NOMO-1 treated with dmso at 0.1 percent for 144 hours (cell line): Measurements from ENCODE around the gene SERPINB13.
"Not testable (repeated sequence)": the region's sequence is repeated elsewhere in the genome, so short reads cannot be mapped to it uniquely, and the experiment has no call there.

Source experiments
- DNase-seq: peaks from one replicate; lab custom pipeline; 2025; ENCODE audit not compliant: unreplicated experiment; lab: John Stamatoyannopoulos, UW

Gene SERPINB13

DNA sequence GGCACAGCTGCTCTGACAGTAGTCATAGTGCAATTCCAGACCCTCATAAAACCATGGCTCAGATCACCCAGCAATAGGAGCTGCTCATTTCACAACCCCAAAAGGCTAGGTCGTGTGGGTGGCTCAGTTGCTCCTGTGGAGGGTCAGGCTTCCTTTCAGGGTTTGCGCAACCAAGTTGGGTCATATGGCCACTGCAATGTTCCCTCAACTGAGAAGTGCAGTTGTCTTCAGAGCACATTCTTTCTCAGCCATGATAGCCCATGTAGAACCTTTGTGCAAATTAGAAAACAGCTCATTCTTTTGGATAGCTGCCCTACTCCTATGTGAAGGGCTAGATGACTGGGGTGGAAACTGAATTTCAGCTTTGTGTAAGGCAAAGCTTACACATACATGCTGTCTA is 3.2 kb downstream of the SERPINB13 start:
- peak; percentile 82 for DNase-seq

DNA sequence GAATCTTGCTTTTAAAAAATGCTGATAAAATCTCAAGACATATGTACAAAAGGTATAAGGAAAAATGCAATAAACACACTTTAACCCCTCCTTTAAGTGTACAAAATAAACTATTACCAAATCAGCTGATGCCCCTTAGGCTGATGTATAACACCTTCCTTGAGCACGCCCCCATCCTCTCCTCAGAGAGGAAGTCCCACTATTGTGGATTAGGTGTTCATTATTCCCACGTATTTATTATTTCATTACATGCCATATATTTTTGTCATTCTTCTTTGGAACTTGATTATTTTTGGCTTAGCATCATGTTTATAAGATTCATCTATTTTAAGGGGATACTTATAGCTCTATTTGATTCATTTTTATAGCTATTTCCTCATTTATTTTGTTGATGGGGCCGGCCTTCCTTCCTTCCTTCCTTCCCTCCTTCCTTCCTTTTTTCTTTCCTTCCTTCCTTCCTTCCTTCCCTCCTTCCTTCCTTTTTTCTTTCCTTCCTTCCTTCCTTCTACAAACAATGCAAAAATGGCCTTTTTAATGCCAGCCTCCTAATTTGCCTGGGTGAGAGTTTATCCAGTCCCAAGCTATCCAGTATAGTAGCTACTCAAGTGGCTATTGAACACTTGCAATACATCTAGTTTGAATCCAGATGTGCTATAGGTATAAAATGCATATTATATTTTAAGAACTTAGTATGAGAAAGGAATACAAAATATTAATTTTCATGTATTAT is 4.0 kb downstream of the SERPINB13 start:
- DNase-seq, result no peak

DNA sequence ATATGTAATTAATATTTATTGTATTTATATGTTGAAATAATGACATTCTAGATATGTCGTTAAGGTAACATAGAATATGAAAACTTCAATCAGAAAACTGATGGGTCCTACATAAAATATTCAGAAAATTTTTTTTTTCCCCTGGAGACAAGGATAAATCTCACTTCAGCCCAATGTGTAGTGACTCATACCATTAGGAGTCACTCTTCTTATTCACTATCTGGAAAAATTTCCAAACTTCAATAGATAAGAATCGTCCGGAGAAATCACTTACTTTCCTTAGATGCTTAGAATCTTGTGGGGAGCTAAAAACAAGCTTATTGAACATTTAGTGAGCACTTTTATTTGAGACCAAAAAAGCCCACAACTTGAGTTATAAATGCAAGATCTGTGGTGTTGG is 4.6 kb downstream of the SERPINB13 start:
- no peak for DNase-seq

DNA sequence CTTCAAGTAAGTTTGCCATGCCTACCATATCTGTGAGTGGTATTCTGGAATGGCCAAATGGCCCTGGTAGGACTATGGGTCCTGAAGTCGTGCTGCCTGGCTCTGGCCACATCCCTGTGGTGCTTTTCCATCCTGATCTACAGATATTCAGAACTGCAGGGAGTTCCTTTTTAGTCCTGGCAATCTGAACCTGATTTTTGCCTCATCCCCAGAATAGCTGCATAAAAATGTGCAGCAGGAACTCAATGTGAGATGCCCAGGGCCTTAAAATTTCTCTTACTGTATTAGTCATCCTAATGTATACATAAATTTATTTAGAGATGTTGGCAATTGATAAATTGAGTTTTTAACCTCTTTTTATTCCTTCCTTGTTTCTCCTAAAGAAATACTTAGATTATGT is 5.3 kb downstream of the SERPINB13 start:
- DNase-seq, result no peak

DNA sequence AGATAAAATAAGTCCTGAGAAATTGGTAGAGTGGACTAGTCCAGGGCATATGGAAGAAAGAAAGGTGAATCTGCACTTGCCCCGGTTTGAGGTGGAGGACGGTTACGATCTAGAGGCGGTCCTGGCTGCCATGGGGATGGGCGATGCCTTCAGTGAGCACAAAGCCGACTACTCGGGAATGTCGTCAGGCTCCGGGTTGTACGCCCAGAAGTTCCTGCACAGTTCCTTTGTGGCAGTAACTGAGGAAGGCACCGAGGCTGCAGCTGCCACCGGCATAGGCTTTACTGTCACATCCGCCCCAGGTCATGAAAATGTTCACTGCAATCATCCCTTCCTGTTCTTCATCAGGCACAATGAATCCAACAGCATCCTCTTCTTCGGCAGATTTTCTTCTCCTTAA is 9.8 kb downstream of the SERPINB13 start:
- no peak for DNase-seq

DNA sequence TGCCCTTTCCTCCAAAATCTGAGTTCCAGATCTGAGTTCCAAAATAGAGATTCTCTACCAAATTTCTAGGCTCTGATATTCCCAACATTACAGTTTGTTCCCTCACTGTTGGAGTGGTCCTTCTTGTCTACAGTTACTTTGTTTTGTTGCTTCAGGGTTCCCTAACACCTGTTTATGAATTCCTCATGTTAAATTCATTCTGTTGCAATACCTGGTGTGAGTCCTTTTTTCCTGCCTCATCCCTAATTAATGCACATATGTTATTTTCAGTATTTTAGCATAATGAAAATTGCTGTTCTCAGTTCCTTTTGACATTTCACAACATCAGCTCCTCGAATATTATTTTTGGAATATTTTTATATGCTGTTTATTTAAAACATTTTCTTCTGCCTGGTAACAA is 16.2 kb downstream of the SERPINB13 start:
- DNase-seq, result no peak

DNA sequence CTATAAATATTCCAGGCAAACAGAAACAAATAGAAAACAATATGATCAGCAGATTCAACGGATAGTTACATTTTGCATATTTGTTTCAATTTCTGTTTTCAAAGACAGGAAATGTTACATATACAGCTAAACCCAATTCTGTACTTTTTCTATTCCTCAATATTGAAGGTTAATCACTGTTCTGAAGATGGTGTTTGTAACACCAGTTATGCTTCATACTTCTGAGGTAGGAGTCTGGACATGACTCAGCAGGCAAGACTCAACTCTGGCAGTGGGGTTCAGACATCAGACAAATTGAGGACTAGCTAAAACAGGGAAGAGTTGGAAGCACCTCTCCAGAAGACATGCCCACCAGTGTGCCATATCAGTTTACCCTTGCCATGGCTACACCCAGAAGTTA is 16.6 kb downstream of the SERPINB13 start:
- DNase-seq, result no peak

DNA sequence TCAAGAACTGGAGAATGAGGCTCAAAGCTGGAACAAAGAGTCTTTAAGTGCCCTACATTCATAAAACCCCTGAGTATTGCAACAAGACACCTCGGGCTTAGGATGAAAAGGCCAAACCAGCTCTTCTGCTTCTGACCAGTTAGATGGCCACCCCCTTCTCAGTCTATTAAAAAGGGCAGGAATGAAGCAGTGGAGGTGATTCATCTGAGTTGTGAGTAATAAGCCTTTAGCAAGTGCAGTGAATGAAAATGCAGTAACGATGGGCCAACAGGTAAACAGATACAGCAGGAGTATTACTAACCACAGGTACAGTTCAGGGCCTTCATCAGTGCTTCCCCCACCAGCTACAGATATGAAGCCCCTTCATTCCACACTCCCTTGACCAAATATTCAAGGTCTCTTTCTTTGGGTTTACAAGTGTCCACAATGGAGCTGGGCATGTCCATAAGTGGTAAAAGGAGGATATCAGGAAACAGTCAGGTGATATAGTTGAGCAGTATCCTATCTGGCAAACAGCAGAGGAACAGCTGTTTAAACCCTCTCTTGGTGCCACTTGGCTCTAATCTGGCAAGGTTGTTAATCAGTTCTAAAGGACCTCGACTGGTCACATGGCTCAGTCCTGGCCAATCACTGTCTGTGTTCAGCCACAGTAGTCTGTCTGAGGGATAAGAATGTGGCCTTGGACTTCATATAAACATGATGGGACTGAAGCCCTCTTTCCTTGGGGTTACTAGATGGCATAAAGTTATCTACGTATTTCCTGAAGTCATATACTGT is 17.8 kb downstream of the SERPINB13 start:
- DNase-seq, result no peak

DNA sequence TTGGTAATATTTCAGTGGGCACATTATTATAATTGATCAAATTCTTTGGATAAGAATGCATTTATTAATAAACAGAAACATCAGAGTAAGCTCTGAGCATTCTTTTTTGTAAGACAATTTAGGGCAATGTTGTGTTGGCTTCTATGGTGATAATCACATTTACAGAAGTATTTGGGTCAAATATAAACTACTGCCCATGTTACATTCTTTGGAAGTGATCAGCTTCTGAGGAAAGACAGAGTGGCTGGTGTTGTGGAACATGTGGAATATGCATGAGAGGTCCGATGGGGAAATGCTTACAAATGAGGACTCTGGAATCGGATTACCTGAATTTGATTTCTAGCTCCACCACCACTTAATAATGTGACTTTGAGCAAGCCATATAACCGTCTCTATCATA is 19.4 kb downstream of the SERPINB13 start:
- DNase-seq, result no peak

DNA sequence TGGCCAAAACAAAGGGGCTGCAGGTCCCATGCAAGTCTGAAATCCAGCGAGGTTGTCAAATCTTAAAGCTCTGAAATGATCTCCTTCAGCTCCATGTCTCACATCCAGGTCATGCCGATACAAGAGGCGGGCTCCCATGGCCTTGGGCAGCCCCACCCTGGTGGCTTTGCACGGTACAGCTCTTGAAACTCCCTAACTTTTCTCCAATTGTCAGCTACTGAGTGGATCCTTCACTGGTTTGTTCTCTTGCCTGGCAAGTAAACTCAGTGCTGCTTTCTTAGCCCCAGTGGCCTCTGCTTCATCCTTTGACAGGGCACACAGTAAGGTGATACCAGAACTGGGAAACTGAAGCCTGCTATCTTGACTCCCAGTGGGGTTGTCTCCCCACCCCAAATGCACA is 26.3 kb downstream of the SERPINB13 start:
- no peak for DNase-seq

DNA sequence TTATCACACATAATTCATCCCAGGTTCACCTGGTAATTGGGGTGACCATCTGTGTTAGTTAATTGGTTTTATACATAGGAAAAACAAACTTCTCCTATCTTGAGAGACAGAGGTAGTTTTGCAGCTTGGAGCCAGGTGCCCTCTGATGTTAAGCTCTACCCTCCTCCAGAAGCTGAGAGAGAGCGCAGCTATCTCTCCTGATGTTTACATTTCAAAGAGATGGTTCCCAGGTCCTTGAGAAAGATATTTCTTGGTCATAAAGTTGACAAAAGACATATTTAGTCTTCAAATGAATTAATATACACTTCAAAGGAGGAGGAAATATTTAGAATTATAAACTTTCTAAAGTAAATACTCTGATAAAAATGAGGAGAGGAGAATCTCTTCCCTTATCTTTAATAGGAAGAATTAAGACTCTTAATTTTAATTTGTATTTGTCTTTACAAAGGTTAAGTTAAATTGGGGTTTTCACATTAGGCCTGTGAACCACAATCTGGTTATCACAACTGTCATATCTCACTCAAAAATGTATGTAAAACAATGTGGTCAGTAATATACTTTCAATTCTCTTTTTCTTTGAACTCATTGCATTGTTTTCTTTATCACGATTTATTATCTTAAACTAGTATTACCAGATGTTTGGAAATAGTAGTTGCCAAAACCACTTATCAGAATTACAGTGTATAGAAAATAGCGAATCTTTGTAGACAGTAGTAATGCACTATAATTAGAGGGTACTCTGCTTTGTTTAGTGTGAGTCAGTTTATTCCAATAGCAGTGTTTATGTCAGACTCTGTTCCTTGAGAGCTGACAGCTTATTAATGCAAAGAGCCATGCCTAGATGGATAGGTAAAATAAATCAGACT is 30.1 kb downstream of the SERPINB13 start:
- DNase-seq, result no peak

DNA sequence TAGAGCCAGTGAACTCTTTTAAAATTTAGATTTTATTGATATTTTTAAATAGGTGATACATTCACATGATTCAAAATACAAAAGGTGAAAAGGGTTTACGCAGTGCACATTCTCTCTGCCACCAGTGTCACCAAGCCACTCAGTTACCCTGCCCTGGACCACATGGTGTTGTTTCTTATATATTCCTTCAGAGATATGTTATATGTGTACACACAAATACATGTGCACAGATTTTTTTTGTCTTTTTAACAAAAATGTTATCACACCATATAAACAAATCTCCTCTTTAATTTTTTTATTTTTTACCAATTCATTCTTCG is 30.7 kb downstream of the SERPINB13 start:
- no peak for DNase-seq

DNA sequence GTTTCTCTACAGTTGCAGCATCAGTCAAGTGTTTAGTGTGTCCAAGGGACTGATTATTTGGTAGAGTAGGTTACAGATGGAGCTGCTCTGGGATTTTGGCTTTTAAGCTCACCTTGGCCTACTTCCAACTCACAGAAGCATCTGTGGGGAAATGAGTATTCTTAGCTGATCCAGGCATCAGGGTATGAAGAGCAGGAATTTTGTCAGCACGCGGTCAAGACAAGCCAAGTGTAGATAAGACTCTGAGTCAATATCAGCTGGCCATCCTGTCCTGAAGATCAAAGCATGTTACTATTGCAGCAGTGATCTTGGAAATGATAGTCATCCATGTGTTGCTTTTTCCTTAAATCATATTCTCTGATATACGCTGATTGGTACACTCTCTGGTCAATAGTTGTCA is 32.5 kb downstream of the SERPINB13 start:
- DNase-seq, result no peak

DNA sequence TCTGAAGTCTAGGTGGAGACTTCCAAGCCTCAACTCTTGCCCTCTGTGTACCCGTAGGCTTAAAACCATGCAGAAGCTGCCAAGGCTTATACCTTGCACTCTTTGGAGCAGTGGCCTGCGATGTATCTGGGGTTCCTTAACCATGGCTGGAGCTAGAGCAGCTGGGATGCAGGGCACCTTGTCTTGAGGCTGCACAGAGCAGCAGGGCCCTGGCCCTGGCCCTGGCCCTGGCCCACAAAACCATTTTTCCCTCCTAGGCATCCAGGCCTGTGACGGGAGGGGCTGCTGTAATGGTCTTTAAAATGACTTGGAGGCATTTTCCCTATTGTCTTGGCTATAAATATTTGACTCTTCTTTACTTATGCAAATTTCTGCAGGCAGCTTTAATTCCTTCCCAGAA is 37.7 kb downstream of the SERPINB13 start:
- no peak for DNase-seq

DNA sequence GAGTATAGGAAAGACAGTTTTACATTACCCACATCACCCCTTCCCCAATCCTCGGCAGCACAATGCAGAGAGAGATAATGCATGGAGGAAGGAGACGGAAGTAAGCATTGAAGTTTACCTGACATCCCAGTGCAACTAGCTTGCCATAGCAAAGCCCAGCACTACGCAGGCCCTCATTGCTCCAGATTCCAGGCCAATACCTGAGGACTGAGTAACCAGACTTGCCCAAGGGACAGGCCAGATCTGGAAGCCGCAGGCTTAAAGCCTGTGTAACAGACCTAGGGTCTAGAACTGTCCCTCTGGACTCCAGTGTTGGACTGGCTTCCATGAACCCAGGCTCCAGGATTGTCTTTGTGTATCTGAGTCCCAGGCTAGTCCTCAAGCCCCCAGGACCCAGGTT is 39.3 kb downstream of the SERPINB13 start:
- DNase-seq, result no peak

DNA sequence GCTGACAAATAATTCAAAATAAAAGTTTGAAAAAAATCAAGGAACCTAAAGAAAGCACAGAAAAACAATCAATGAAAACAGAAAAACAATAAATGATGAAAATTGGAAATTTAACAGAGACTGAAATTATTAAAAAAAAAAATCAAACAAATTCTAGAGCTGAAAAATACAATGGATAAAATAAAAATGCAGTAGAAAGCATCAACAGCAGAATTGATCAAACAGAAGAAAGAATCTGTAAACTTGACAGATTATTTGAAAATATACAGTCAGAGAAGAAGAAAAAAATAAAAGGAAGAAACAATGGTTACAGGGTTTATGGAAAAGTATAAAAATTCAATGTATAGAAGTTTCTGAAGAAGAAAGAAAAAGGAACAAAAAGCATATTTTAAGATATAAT is 40.7 kb downstream of the SERPINB13 start:
- DNase-seq, result no peak

DNA sequence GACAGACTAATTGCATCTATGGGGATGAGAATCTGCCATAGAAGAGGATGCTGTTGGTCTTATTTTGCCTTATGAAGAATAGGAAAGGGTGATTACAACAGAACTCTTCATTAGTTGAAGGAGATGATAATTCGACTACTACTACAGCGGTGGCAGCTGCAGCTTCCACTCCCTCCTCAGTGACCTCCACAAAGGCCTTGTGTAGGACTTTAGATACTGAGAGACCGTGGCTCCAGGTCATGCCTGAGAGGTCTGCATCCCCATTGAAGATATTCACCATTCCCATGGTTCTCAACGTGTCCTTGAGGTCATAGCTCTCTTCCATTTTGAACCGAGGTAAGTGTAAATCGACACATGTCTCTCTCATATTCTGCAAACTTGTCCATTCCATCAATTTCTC is 50.6 kb downstream of the SERPINB13 start:
- no peak for DNase-seq

DNA sequence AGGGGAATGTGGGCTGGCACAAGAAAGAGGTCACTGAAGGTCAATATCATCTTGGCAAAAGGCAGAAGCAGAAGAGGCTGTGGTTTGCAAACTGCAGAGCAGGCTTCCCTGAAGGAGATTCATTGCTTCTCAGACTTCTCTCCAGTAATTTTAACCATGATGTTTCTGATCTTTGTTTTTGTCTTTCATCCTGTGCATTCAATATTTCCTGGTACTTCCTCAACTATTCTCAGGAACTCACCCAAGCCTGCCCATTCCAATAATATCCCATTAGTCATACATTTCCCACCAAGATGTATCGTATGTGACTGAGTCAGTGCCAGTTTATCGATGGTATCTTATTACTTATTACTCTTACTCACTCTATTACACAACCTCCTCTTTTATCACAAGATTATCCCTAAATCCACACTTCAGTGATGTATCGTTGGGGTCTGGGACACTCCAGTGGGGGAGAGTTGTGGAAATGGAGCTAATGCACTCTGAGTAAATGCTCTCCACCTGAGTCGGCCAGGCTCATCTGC is 54.1 kb downstream of the SERPINB13 start:
- DNase-seq, result not testable (repeated sequence)

DNA sequence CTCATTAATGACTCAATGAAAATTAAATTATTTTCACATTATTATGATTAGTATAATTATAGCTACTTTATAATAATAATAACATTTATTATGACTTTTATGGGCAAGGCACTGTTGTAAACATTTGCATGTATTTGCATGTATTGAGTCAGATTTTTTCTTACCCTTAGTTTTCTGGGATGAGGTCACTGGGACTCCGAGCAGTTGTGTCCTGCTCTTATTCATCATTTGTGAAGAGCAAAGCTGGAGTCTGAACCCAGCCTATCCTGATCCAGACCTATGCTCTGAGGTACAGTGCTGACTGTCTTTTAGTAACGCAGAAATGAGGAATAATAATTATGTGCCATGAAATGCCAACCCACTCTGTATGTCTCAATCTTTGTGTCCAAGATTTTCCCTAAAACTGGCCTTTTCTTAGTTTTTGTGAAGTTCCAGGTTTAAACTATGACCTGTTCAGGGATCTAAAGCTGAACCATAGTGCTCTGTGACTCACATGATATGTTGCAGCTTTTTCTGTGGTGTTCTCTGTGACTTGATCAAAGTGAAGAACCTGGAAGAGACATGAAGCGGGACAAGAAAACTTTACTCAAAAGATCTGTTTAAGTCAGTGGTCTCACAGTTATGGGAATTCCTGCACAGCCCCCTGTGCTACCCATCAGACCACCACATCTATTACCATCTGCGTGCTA is 55.7 kb downstream of the SERPINB13 start:
- not testable (repeated sequence) for DNase-seq

DNA sequence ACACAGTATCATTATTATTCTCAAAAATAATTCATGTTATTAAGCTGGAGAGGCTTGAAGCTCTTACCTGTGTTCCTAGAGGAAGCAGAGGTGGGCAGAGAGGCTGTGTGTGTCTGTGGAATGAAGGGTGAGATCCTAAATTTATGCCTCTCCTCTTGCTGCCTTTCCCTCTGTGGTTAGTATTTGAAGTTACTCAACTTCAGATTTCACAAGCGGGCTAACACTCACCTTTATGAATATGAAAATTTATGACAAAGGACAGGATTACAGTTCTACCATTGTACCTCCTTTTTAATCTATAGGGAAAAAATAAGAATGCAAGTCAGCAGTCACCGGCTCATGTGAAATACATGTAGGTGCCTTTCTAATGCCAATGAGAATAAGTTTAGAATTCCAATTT is 57.0 kb downstream of the SERPINB13 start, which contains the start of gene SERPINB4:
Gene SERPINB4, minus strand, starts transcription at position 115 of the 400 bp plus-strand sequence. CDS start 679 bp downstream, outside the sequence.
- DNase-seq, result not testable (repeated sequence)

DNA sequence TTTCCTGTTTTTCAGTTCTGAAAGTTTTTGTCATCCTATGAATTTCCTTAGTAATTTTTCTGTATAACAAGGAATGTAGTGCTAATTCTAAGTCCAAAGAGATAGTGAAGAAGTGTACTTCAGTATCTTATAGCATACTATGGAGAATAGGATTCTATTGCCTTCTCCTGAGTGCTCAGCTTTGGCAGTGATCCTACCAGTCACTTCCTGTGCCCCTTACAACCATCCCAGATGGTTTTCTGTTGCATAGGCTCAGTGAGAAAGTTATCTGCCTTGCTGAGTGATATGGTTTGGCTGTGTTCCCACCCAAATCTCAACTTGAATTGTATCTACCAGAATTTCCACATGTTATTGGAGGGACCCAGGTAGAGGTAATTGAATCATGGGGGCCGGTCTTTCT is 57.6 kb downstream of the SERPINB13 start:
- not testable (repeated sequence) for DNase-seq
